ENCODE data around the gene C4orf36.

The C4orf36 gene

GRCh38 chr4:86857341-86858052 is 34.7 kb downstream of the C4orf36 start:
- no peak for DNase-seq (ENCODE audit: low read depth in 1 of 2, low spot score in 1 of 2)

- no peak for DNase-seq (ENCODE audit: low read depth in 1 of 2, low spot score in 1 of 2)
Observed at GRCh38 chr4:86856896-86857295, 35.3 kb downstream of the C4orf36 start.

- no peak for DNase-seq (ENCODE audit: low read depth in 1 of 2, low spot score in 1 of 2)
Observed at GRCh38 chr4:86855572-86855971, 36.6 kb downstream of the C4orf36 start.

GRCh38 chr4:86853209-86853608 is 39.0 kb downstream of the C4orf36 start:
- DNase-seq (ENCODE audit: low read depth in 1 of 2, low spot score in 1 of 2): no peak

GRCh38 chr4:86848732-86849619 is 43.2 kb downstream of the C4orf36 start, which contains the start of gene SLC10A6:
SLC10A6 (minus strand) TSS chr4:86849384; CDS start chr4:86849115, 269 bp downstream.
- DNase-seq (ENCODE audit: low read depth in 1 of 2, low spot score in 1 of 2): no peak

GRCh38 chr4:86848136-86848535 is 44.1 kb downstream of the C4orf36 start:
- DNase-seq (ENCODE audit: low read depth in 1 of 2, low spot score in 1 of 2): no peak

GRCh38 chr4:86847571-86847970 is 44.7 kb downstream of the C4orf36 start:
- DNase-seq (ENCODE audit: low read depth in 1 of 2, low spot score in 1 of 2): no peak

GRCh38 chr4:86846921-86847320 is 45.3 kb downstream of the C4orf36 start:
- DNase-seq (ENCODE audit: low read depth in 1 of 2, low spot score in 1 of 2): no peak

GRCh38 chr4:86845593-86845992 is 46.6 kb downstream of the C4orf36 start:
- DNase-seq (ENCODE audit: low read depth in 1 of 2, low spot score in 1 of 2): no peak

GRCh38 chr4:86841309-86841708 is 50.9 kb downstream of the C4orf36 start:
- DNase-seq (ENCODE audit: low read depth in 1 of 2, low spot score in 1 of 2): no peak

- no peak for DNase-seq (ENCODE audit: low read depth in 1 of 2, low spot score in 1 of 2)
Observed at GRCh38 chr4:86840858-86841257, 51.4 kb downstream of the C4orf36 start.

GRCh38 chr4:86837691-86838503 is 54.3 kb downstream of the C4orf36 start:
- DNase-seq (ENCODE audit: low read depth in 1 of 2, low spot score in 1 of 2): no peak

- no peak for DNase-seq (ENCODE audit: low read depth in 1 of 2, low spot score in 1 of 2)
Observed at GRCh38 chr4:86835677-86836076, 56.5 kb downstream of the C4orf36 start.

- DNase-seq (ENCODE audit: low read depth in 1 of 2, low spot score in 1 of 2): no peak
Observed at GRCh38 chr4:86834901-86835300, 57.3 kb downstream of the C4orf36 start.

- no peak for DNase-seq (ENCODE audit: low read depth in 1 of 2, low spot score in 1 of 2)
Observed at GRCh38 chr4:86833615-86834014, 58.6 kb downstream of the C4orf36 start.

GRCh38 chr4:86831262-86832130 is 60.7 kb downstream of the C4orf36 start:
- no peak for DNase-seq (ENCODE audit: low read depth in 1 of 2, low spot score in 1 of 2)
